ENCODE measurements around the gene NEK7.

The NEK7 gene

GRCh38 chr1:198326915-198327314 lies 170.1 kb downstream of the NEK7 start:
- no peak overlapping the region for H3K27ac ChIP-seq (ENCODE audit: low read depth, low read length)
- no peaks in the 10 kb centered on the region for H3K79me2 ChIP-seq (ENCODE audit: insufficient read depth, low read length)
- no peak overlapping the region for H3K9ac ChIP-seq (ENCODE audit: low read length)
- no peaks in the 10 kb centered on the region for H3K36me3 ChIP-seq (ENCODE audit: low read length)
- H3K9me2 ChIP-seq (replicated peaks; ENCODE audit: insufficient read depth, low read length), result no peaks in the 10 kb centered on the region
- no peak overlapping the region for H2AFZ ChIP-seq (ENCODE audit: low read depth, low read length, severe bottlenecking)
- no peaks in the 10 kb centered on the region for H4K20me1 ChIP-seq (ENCODE audit: low read depth, low read length)
- H3K9me3 ChIP-seq (ENCODE audit: insufficient read depth, low read length), result no peaks in the 10 kb centered on the region
- H3K4me3 ChIP-seq (ENCODE audit: insufficient read depth, low read length, poor library complexity, severe bottlenecking), result no peak overlapping the region
- TF ChIP-seq, protein P1, sequence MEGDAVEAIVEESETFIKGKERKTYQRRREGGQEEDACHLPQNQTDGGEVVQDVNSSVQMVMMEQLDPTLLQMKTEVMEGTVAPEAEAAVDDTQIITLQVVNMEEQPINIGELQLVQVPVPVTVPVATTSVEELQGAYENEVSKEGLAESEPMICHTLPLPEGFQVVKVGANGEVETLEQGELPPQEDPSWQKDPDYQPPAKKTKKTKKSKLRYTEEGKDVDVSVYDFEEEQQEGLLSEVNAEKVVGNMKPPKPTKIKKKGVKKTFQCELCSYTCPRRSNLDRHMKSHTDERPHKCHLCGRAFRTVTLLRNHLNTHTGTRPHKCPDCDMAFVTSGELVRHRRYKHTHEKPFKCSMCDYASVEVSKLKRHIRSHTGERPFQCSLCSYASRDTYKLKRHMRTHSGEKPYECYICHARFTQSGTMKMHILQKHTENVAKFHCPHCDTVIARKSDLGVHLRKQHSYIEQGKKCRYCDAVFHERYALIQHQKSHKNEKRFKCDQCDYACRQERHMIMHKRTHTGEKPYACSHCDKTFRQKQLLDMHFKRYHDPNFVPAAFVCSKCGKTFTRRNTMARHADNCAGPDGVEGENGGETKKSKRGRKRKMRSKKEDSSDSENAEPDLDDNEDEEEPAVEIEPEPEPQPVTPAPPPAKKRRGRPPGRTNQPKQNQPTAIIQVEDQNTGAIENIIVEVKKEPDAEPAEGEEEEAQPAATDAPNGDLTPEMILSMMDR (IDR thresholded peaks at IDR 0.05; ENCODE audit: insufficient read depth, low read length, poor library complexity, severe bottlenecking), result no peak
- TF ChIP-seq EZH2phosphoT487 (conservative IDR thresholded peaks at IDR 0.05; ENCODE audit: low read length), result no peak
- no peak overlapping the region for H3K4me2 ChIP-seq (ENCODE audit: low read depth, low read length, poor library complexity, severe bottlenecking)
- H3K27me3 ChIP-seq (ENCODE audit: low read length), result no peaks in the 10 kb centered on the region
- H3F3A ChIP-seq (ENCODE audit: insufficient read depth), result no peaks in the 10 kb centered on the region

- Histone ChIP-seq H3K36me3 (ENCODE audit: low read length) (no peaks in the 10 kb centered on the region), H3K4me2 (ENCODE audit: low read depth, low read length, poor library complexity, severe bottlenecking) (no peak overlapping the region), H3K27ac (ENCODE audit: low read depth, low read length) (no peak overlapping the region), H4K20me1 (ENCODE audit: low read depth, low read length) (no peaks in the 10 kb centered on the region), H3K9me3 (ENCODE audit: insufficient read depth, low read length) (no peaks in the 10 kb centered on the region), H3K79me2 (ENCODE audit: insufficient read depth, low read length) (no peaks in the 10 kb centered on the region), H3K9ac (ENCODE audit: low read length) (no peak overlapping the region), H3K4me3 (ENCODE audit: insufficient read depth, low read length, poor library complexity, severe bottlenecking) (no peak overlapping the region), H3K9me2 (replicated peaks; ENCODE audit: insufficient read depth, low read length) (no peaks in the 10 kb centered on the region), H3K27me3 (ENCODE audit: low read length) (no peaks in the 10 kb centered on the region), H2AFZ (ENCODE audit: low read depth, low read length, severe bottlenecking) (no peak overlapping the region), H3F3A (ENCODE audit: insufficient read depth) (no peaks in the 10 kb centered on the region)
- no peak for TF ChIP-seq EZH2phosphoT487 (conservative IDR thresholded peaks at IDR 0.05; ENCODE audit: low read length)
- TF ChIP-seq, protein P1 (IDR thresholded peaks at IDR 0.05; ENCODE audit: insufficient read depth, low read length, poor library complexity, severe bottlenecking), result no peak
These were observed 171.7 kb downstream of the NEK7 start for GRCh38 chr1:198328458-198329032.

DNA sequence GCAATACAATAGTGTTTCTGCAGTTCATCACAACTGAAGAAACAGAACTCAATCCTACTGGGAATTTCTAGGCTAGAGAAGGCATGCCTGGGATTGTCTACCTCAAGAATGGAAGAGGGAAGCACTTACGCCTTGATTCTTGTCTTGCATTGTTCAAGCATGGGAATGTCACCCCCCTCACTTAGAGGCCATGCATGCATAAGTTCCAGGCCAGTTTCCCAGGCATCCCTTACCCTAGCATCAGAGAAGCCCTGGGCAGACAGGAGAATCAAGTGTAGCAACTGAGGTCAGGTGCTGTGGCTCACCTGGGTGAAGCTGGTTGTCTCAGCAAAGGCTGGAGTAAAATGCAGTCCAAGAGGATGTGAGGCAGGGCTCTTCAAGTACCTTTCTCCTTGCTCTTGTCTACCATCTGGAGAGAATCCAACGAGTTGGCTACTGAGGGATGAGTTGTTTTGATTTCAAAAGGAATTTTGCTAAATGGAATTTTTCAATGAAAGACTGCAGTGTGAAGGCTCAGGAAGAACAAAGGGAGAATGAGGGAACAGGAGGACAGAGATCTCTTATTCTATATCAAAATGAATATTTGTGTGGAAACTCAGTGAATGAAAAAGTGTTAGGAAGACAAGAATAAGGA lies 174.3 kb downstream of the NEK7 start:
- Histone ChIP-seq H3K36me3 (ENCODE audit: low read length) (no peaks in the 10 kb centered on the region), H4K20me1 (ENCODE audit: low read depth, low read length) (no peaks in the 10 kb centered on the region), H3K27ac (ENCODE audit: low read depth, low read length) (no peak overlapping the region), H3K4me2 (ENCODE audit: low read depth, low read length, poor library complexity, severe bottlenecking) (no peak overlapping the region), H3K27me3 (ENCODE audit: low read length) (no peaks in the 10 kb centered on the region), H3K9me2 (replicated peaks; ENCODE audit: insufficient read depth, low read length) (no peaks in the 10 kb centered on the region), H3F3A (ENCODE audit: insufficient read depth) (no peaks in the 10 kb centered on the region), H2AFZ (ENCODE audit: low read depth, low read length, severe bottlenecking) (no peak overlapping the region), H3K9ac (ENCODE audit: low read length) (no peak overlapping the region), H3K79me2 (ENCODE audit: insufficient read depth, low read length) (no peaks in the 10 kb centered on the region), H3K9me3 (ENCODE audit: insufficient read depth, low read length) (no peaks in the 10 kb centered on the region), H3K4me3 (ENCODE audit: insufficient read depth, low read length, poor library complexity, severe bottlenecking) (no peak overlapping the region)
- TF ChIP-seq EZH2phosphoT487 (conservative IDR thresholded peaks at IDR 0.05; ENCODE audit: low read length), result no peak
- TF ChIP-seq, protein P1 (IDR thresholded peaks at IDR 0.05; ENCODE audit: insufficient read depth, low read length, poor library complexity, severe bottlenecking), result no peak
